T-cell (primary cell): ENCODE results near the gene STX1B. TPM values are rescaled to one million over a fixed set of nuclear protein-coding genes. Genes with fewer than 3 reads are reported as not detected.

Experiments used
- ATAC-seq, 4 experiments: fragments of 200-7000 bp in 3 of 4; fragments of 150-1000 bp in 1 of 4; cut with Tn5 transposase; replicated peaks in 1 of 4; 1 replicate in 3 of 4; 2 replicates in 1 of 4; pipeline ENCODE4 v1.10.0; 2021; ENCODE audit warnings: moderate library complexity in 3 of 4, mild to moderate bottlenecking in 2 of 4, moderate number of reproducible peaks in 1 of 4
- CTCF ChIA-PET, 2 donors: fragments of 300-600 bp; sonication (Branson Sonifier 250); formaldehyde crosslinking; loops; one replicate each; lab custom pipeline; 2022; ENCODE audit warnings: antibody characterized with exemption in 2 of 2; lab: Charles Lee
- POLR2A ChIA-PET, 2 donors: fragments of 300-600 bp; sonication (Branson Sonifier 250); formaldehyde crosslinking; loops; one replicate each; lab custom pipeline; 2022; ENCODE audit warnings: antibody characterized with exemption in 2 of 2; lab: Charles Lee
- DNase-seq, 35 experiments: peaks; one replicate each; pipeline versions ENCODE4 v3.0.0 to v3.0.0-alpha.2; 2013 to 2023
- H3K27ac ChIP-seq: one replicate; pipeline ENCODE4 v1.5.1; 2013; ENCODE audit warnings: low read length
- H3K27me3 ChIP-seq, 2 experiments: replicated peaks in 1 of 2; 1 replicate in 1 of 2; 2 replicates in 1 of 2; pipeline versions ENCODE4 v1.6.1 to v1.7.0; 2013; ENCODE audit warnings: low read length in 1 of 2, mixed read lengths in 1 of 2; ENCODE audit not compliant: control insufficient read depth in 2 of 2, insufficient read depth in 2 of 2; ENCODE audit errors: extremely low read depth in 1 of 2
- H3K36me3 ChIP-seq, 2 donors: 1 replicate in 1 of 2; 2 replicates in 1 of 2; pipeline versions ENCODE4 v1.6.1 to v1.7.0; 2013; ENCODE audit warnings: low read length in 1 of 2; ENCODE audit not compliant: control insufficient read depth in 2 of 2, insufficient read depth in 1 of 2; ENCODE audit errors: extremely low read depth in 1 of 2
- H3K4me1 ChIP-seq, 2 experiments: 1 replicate in 1 of 2; 2 replicates in 1 of 2; pipeline versions ENCODE4 v1.6.1 to v1.7.0; 2013; ENCODE audit warnings: low read length in 2 of 2, mixed read lengths in 1 of 2; ENCODE audit not compliant: insufficient read depth in 2 of 2, control insufficient read depth in 1 of 2; ENCODE audit errors: extremely low read depth in 1 of 2
- H3K4me3 ChIP-seq, 2 donors: 1 replicate in 1 of 2; 2 replicates in 1 of 2; pipeline versions ENCODE4 v1.5.1 to v1.7.0; 2013; ENCODE audit warnings: mild to moderate bottlenecking in 2 of 2, low read length in 1 of 2, moderate library complexity in 1 of 2; ENCODE audit not compliant: control insufficient read depth in 1 of 2; ENCODE audit errors: extremely low read depth in 1 of 2
- H3K9me3 ChIP-seq: 2 replicates; pipeline ENCODE4 v1.7.0; 2013
- H3K27ac Mint-ChIP-seq, 2 donors: one replicate each; pipeline ENCODE4 v1.8.0; 2020 to 2021; ENCODE audit warnings: mild to moderate bottlenecking in 2 of 2, mixed read lengths in 2 of 2
- H3K27me3 Mint-ChIP-seq, 2 donors: one replicate each; pipeline ENCODE4 v1.8.0; 2021 to 2022; ENCODE audit warnings: mixed read lengths in 2 of 2
- H3K36me3 Mint-ChIP-seq: one replicate; pipeline ENCODE4 v1.8.0; 2021; ENCODE audit warnings: mixed read lengths
- H3K4me1 Mint-ChIP-seq, 3 donors: one replicate each; pipeline ENCODE4 v1.8.0; 2020 to 2022; ENCODE audit warnings: mixed read lengths in 3 of 3, mild to moderate bottlenecking in 1 of 3
- H3K4me3 Mint-ChIP-seq, 3 donors: one replicate each; pipeline ENCODE4 v1.8.0; 2020 to 2022; ENCODE audit warnings: mild to moderate bottlenecking in 3 of 3, mixed read lengths in 3 of 3, moderate library complexity in 3 of 3
- H3K9me3 Mint-ChIP-seq, 3 donors: one replicate each; pipeline ENCODE4 v1.8.0; 2020 to 2022; ENCODE audit warnings: mixed read lengths in 3 of 3
- WGBS: methylation state at CpG from one replicate; pipeline ENCODE4 v1.1.5; 2013; ENCODE audit warnings: missing lambda C conversion rate; ENCODE audit not compliant: insufficient coverage; 5-methylcytosine and 5-hydroxymethylcytosine counted together
- total RNA-seq, 35 experiments: library from RNA in 6 of 35; stranded (reverse) in 6 of 35; fragments of 120-200 nt in 1 of 35; gene quantifications; one replicate each; pipeline versions ENCODE4 v1.2.1 to v1.2.4 and lab custom pipeline; 2013 to 2026

Gene STX1B
- total RNA-seq, 5 donors from 2014 or later (not counting 1 experiment from before 2014, with no cell fraction given) = 2.3 to 3.9 (median 3.4) TPM

- peak overlapping the region; percentile 42 for H3K27ac ChIP-seq
- H3K4me3 ChIP-seq = peak overlapping the region; percentile 54 to 69
Measured at GRCh38 chr16:30958175-30959079, 52.0 kb downstream of the STX1B start.

DNA sequence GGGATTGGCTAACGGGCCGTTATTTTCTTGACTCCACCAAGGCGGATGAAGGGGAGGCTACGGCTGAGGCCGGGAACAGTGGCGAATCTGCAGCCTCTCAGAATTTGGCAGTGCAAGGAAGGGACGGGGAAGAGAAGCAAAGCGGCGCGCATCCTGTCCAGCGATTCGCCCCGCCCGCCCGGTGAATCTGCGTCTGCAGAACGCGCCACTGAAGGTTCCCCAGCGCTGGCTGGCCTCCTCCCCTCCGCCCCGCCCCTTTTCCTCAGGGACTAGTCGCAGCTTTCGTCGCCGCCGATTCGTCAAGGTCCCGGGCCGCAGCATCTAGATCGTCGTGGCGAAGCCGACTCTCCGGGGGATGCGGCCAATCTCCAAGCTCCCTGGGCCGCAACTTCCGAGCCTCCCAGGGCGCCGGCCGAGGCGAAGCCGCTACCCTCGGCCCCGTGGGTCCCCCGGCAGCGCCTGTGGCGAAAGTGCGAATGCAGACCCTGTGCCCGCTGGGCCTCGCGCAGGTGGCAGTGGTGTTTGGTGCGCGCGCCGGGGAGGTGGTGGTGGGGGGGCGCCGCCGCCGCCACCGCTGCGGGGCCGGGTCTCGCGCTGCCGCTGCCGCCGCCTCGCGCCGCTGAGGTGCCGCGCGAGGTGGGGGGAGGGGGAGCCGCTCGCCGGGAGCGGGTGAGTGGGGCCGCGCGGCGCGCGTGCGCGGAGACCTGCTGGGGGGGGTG lies 52.8 kb downstream of the STX1B start, which contains the start of gene SETD1A:
TSS of gene SETD1A (plus strand) at position 299 of the 719 bp plus-strand sequence. CDS start 978 bp downstream, outside the sequence.
- H3K9me3 ChIP-seq = no peaks in the 10 kb centered on the region
- H3K4me1 ChIP-seq = peaks cover 6 to 32% of the 10 kb centered on the region in 2 experiments
- peaks cover 38 to 41% (median 39%) of the 10 kb centered on the region in 3 donors for H3K4me1 Mint-ChIP-seq
- H3K36me3 Mint-ChIP-seq = peaks cover 25% of the 10 kb centered on the region
- peaks cover 4 to 33% of the 10 kb centered on the region in 2 donors for H3K36me3 ChIP-seq
- peak; percentile 87 to 90 (median 88) for ATAC-seq
- no peaks in the 10 kb centered on the region for H3K27me3 ChIP-seq
- WGBS = under 1% methylated on average over 85 of the region's 85 CpGs
- peak within 1 kb of the TSS; percentile 75 to 97 for H3K4me3 ChIP-seq
- H3K9me3 Mint-ChIP-seq = no peaks in the 10 kb centered on the region
- DNase-seq = peak; percentile 91 to 99 (median 97)
- peak within 1 kb of the TSS; percentile 93 for H3K27ac ChIP-seq
- H3K27me3 Mint-ChIP-seq = no peaks in the 10 kb centered on the region
- ChIA-PET CTCF (interaction anchor here in 1 of 2 donors (0.6 kb wide), 1 partner anchor 34 kb away, joined by 4 read pairs; the partner anchor contains the start of gene FBXL19), POLR2A (interaction anchor here in 1 of 2 donors (0.6 kb wide), 1 partner anchor 184 kb away, joined by 3 read pairs; no protein-coding TSS in a partner anchor)
- peak within 1 kb of the TSS; percentile 93 to 94 (median 94) for H3K4me3 Mint-ChIP-seq
- H3K27ac Mint-ChIP-seq = peak within 1 kb of the TSS; percentile 99

More at GRCh38 chr16:30958175-30959079, 52.0 kb downstream of the STX1B start:
- DNase-seq (peak in 19 of 35 experiments; percentile 41 to 76 (median 59)), ATAC-seq (peak in 2 of 4 experiments; percentile 25 to 48)
- Histone ChIP-seq H3K9me3 (no peaks in the 10 kb centered on the region), H3K27me3 (no peaks in the 10 kb centered on the region), H3K4me1 (peaks cover 6 to 30% of the 10 kb centered on the region in 2 experiments), H3K36me3 (peaks cover 5 to 41% of the 10 kb centered on the region in 2 donors)
- Mint-ChIP-seq H3K36me3 (peaks cover 31% of the 10 kb centered on the region), H3K9me3 (no peaks in the 10 kb centered on the region), H3K27me3 (no peaks in the 10 kb centered on the region), H3K4me1 (peaks cover 38 to 41% (median 39%) of the 10 kb centered on the region in 3 donors), H3K27ac (peak overlapping the region; percentile 84 to 92), H3K4me3 (peak overlapping the region; percentile 85 to 94 (median 88))
- 20% methylated on average over 39 of the region's 55 CpGs for WGBS
- CTCF ChIA-PET = interaction anchor here in 1 of 2 donors (0.5 to 0.6 kb wide), 2 partner anchors 35 to 630 kb away, joined by 3 to 4 read pairs; partner anchors contain the start of gene FBXL19
- POLR2A ChIA-PET = interaction anchor here in 1 of 2 donors (0.6 kb wide), 1 partner anchor 183 kb away, joined by 3 read pairs; no protein-coding TSS in a partner anchor

DNA sequence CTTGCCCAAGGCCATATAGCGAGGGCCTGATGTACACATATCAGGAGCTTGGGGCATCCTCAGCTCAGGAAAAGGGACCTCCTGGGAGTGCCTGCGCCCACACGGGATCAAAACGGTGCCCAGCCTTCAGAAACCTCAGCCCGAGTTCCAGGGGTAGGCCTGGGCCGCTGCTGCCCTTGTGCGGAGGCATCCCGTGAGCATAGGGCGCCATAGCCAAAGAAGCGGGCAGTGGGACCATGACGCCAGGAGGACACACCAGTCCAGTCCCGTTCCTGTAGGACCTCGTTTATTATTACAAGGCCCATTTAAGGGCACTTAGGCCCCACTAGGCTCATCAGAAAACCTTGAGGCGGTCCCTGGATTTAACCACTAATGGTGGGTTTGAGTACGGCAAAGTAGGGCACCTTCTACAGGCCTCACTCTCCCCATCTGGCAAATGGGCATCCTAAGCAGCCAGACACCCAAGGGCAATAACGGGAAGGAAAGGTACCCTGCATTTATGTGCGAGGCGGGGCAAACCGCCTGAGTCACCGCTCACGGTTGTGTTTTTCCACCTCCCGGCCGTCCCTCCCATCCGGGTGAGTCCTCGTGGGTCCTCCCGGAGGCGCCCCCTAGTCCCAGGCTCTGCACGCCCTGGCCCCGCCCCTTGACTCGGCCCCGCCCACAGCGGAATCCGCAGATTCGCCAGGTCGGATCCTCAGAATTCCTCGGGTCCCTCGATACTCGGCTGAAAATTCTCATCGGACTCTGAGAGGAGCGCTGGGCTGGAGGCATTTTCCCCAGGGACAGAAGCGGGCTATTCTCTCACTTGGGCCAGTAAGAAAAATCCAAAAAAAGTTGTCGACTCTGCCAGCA lies 53.6 kb downstream of the STX1B start:
- peak; percentile 65 to 70 (median 66) for ATAC-seq
- H3K36me3 Mint-ChIP-seq = peaks cover 20% of the 10 kb centered on the region
- ChIA-PET CTCF (no interaction called here), POLR2A (interaction anchor here in 1 of 2 donors (0.5 kb wide), 1 partner anchor 218 kb away, joined by 3 read pairs; no protein-coding TSS in a partner anchor)
- Histone ChIP-seq H3K27ac (peak overlapping the region; percentile 93), H3K9me3 (no peaks in the 10 kb centered on the region), H3K27me3 (no peaks in the 10 kb centered on the region), H3K4me3 (peak overlapping the region; percentile 75 to 97), H3K36me3 (peaks cover 4 to 26% of the 10 kb centered on the region in 2 donors), H3K4me1 (peaks cover 6 to 32% of the 10 kb centered on the region in 2 experiments)
- peak overlapping the region; percentile 93 to 94 (median 94) for H3K4me3 Mint-ChIP-seq
- 30% methylated on average over 41 of the region's 42 CpGs for WGBS
- no peaks in the 10 kb centered on the region for H3K27me3 Mint-ChIP-seq
- H3K27ac Mint-ChIP-seq = peak overlapping the region; percentile 99
- H3K9me3 Mint-ChIP-seq = no peaks in the 10 kb centered on the region
- peaks cover 38 to 42% (median 39%) of the 10 kb centered on the region in 3 donors for H3K4me1 Mint-ChIP-seq
- DNase-seq = peak; percentile 50 to 87 (median 67)

DNA sequence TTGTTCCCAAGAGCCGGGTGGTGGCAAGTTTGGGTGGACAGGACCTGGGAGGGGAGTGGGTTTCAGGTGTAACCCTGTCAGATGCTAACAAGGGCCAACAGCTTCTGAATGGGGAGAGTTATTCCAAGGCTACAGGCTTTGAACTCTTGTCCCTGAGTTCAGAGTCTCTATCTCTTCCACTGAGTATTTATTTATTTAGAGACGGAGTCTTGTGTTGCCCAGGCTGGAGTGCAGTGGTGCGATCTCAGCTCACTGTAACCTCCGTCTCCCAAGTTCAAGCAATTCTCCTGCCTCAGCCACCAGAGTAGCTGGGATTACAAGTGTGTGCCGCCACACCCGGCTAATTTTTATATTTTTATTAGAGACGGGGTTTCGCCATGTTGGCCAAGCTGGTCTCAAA lies 55.4 kb downstream of the STX1B start:
- Mint-ChIP-seq H3K4me3 (no peak overlapping the region), H3K27me3 (no peaks in the 10 kb centered on the region), H3K4me1 (peaks cover 34 to 46% (median 37%) of the 10 kb centered on the region in 3 donors), H3K27ac (peak overlapping the region in 1 of 2 donors; percentile 43), H3K9me3 (no peaks in the 10 kb centered on the region), H3K36me3 (peaks cover 5% of the 10 kb centered on the region)
- ChIA-PET CTCF (interaction anchor here (0.7 to 1.4 kb wide), 2 partner anchors 16 to 162 kb away, joined by 5 read pairs; partner anchors contain the start of gene KAT8 (in 1 of the 2)), POLR2A (no interaction called here)
- no peak overlapping the region for H3K4me3 ChIP-seq
- no peak overlapping the region for H3K27ac ChIP-seq
- no peaks in the 10 kb centered on the region for H3K9me3 ChIP-seq
- ATAC-seq (no peak), DNase-seq (no peak)
- H3K36me3 ChIP-seq = peaks cover 0 to 9% of the 10 kb centered on the region in 2 donors
- H3K27me3 ChIP-seq = no peaks in the 10 kb centered on the region
- H3K4me1 ChIP-seq = peaks cover 7 to 45% of the 10 kb centered on the region in 2 experiments
- WGBS = 93% methylated on average over 5 of the region's 8 CpGs

DNA sequence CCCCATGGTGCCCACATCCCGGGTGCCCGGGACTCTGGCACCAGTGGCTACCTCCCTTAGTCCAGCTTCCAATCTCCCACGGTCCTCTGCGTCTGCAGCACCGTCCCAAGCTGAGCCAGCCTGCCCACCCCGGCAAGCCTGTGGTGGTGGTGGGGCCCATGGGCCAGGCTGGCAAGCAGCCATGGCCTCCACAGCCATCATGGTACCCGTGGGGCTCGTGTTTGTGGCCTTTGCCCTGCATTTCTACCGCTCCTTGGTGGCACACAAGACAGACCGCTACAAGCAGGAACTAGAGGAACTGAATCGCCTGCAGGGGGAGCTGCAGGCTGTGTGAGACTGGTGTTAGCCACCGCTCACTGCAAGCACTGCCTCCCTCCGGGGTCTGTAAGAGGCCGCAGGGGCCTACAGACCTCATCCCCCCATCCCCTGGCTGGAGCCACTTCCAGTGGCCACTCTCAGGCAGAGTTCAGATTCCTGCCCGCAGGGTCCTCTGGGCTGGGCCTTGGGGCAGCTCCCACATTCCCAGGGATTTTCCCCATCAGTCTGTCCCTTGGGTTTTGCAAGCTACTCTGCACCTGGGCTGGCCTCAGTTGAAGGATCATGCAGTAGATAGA lies 56.8 kb downstream of the STX1B start:
- Histone ChIP-seq H3K27me3 (no peaks in the 10 kb centered on the region), H3K4me3 (no peak overlapping the region), H3K4me1 (peaks cover 11 to 48% of the 10 kb centered on the region in 2 experiments), H3K9me3 (no peaks in the 10 kb centered on the region), H3K27ac (no peak overlapping the region), H3K36me3 (no peaks in the 10 kb centered on the region)
- H3K4me3 Mint-ChIP-seq = no peak overlapping the region
- POLR2A ChIA-PET = no interaction called here
- WGBS = 67% methylated on average over 14 of the region's 15 CpGs
- peak in 34 of 35 experiments; percentile 21 to 78 (median 55) for DNase-seq
- no peaks in the 10 kb centered on the region for H3K27me3 Mint-ChIP-seq
- H3K4me1 Mint-ChIP-seq = peaks cover 26 to 41% (median 30%) of the 10 kb centered on the region in 3 donors
- no peaks in the 10 kb centered on the region for H3K9me3 Mint-ChIP-seq
- CTCF ChIA-PET = interaction anchor here (0.6 to 1.4 kb wide), 8 partner anchors 9 to 515 kb away, joined by 3 to 5 read pairs (median 3); partner anchors contain the start of gene KAT8 (in 1 of the 2)
- H3K36me3 Mint-ChIP-seq = no peaks in the 10 kb centered on the region
- H3K27ac Mint-ChIP-seq = peak overlapping the region in 1 of 2 donors; percentile 11
- no peak for ATAC-seq
